Activated B cell treated with CpG ODN at 0.5 μM for 24 hours (primary cell): ENCODE measurements around the gene MGMT. TPM values are rescaled to one million over a fixed set of nuclear protein-coding genes. Genes with fewer than 3 reads are reported as not detected.

Source experiments
- ATAC-seq: fragments of 200-7000 bp; cut with Tn5 transposase; one replicate; pipeline ENCODE4 v1.10.0; 2021; ENCODE audit warnings: low read depth, mild to moderate bottlenecking, moderate library complexity
- CTCF ChIA-PET: fragments of 350-600 bp; sonication (Branson Sonifier 250); formaldehyde crosslinking; loops from one replicate; lab custom pipeline; 2021; ENCODE audit warnings: antibody characterized with exemption; lab: Charles Lee
- POLR2A ChIA-PET: fragments of 350-600 bp; sonication (Branson Sonifier 250); formaldehyde crosslinking; loops from one replicate; lab custom pipeline; 2021; ENCODE audit warnings: antibody characterized with exemption; lab: Charles Lee
- DNase-seq: peaks from one replicate; pipeline ENCODE4 v3.0.0; 2022
- H3K27ac Mint-ChIP-seq: one replicate; pipeline ENCODE4 v1.8.0; 2020; ENCODE audit warnings: mixed read lengths
- H3K27me3 Mint-ChIP-seq: one replicate; pipeline ENCODE4 v1.8.0; 2021; ENCODE audit warnings: mixed read lengths
- H3K36me3 Mint-ChIP-seq: one replicate; pipeline ENCODE4 v1.8.0; 2021; ENCODE audit warnings: low read depth, mixed read lengths
- H3K4me1 Mint-ChIP-seq: one replicate; pipeline ENCODE4 v1.8.0; 2021; ENCODE audit warnings: mixed read lengths
- H3K4me3 Mint-ChIP-seq: one replicate; pipeline ENCODE4 v1.8.0; 2020; ENCODE audit warnings: mild to moderate bottlenecking, mixed read lengths
- H3K9me3 Mint-ChIP-seq: one replicate; pipeline ENCODE4 v1.8.0; 2020; ENCODE audit warnings: mixed read lengths
- intact Hi-C: fragments of 100-400 bp; cut with micrococcal nuclease; formaldehyde crosslinking; loops from one replicate; pipeline ENCODE4 v1.15.1; 2024
- total RNA-seq: library from RNA; stranded (reverse); gene quantifications from 2 replicates; pipeline ENCODE4 v1.2.3, GENCODE V29; 2022
- TF ChIP-seq, protein P1 (sequence below): fragments of 200-600 bp; IDR thresholded peaks from one replicate; pipeline ENCODE4 v1.8.0; 2022; ENCODE audit warnings: antibody characterized with exemption, mild to moderate bottlenecking

The MGMT gene
- total RNA-seq, 1 donor from 2014 or later = 25.8 TPM

GRCh38 chr10:129626796-129627435 is 159.9 kb downstream of the MGMT start:
- no peak for DNase-seq
- intact Hi-C loops = no loop called here
- Mint-ChIP-seq H3K9me3 (no peaks in the 10 kb centered on the region), H3K27me3 (no peaks in the 10 kb centered on the region), H3K4me1 (peaks cover 14% of the 10 kb centered on the region), H3K27ac (no peak overlapping the region), H3K4me3 (peak overlapping the region; percentile 5), H3K36me3 (peaks cover 12% of the 10 kb centered on the region)
- ATAC-seq = no peak
- TF ChIP-seq, protein P1, sequence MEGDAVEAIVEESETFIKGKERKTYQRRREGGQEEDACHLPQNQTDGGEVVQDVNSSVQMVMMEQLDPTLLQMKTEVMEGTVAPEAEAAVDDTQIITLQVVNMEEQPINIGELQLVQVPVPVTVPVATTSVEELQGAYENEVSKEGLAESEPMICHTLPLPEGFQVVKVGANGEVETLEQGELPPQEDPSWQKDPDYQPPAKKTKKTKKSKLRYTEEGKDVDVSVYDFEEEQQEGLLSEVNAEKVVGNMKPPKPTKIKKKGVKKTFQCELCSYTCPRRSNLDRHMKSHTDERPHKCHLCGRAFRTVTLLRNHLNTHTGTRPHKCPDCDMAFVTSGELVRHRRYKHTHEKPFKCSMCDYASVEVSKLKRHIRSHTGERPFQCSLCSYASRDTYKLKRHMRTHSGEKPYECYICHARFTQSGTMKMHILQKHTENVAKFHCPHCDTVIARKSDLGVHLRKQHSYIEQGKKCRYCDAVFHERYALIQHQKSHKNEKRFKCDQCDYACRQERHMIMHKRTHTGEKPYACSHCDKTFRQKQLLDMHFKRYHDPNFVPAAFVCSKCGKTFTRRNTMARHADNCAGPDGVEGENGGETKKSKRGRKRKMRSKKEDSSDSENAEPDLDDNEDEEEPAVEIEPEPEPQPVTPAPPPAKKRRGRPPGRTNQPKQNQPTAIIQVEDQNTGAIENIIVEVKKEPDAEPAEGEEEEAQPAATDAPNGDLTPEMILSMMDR = no peak
- ChIA-PET POLR2A (interaction anchor here (0.6 kb wide), 1 partner anchor 1548 kb away, joined by 3 read pairs; no protein-coding TSS in a partner anchor), CTCF (no interaction called here)

- Mint-ChIP-seq H3K36me3 (peaks cover 14% of the 10 kb centered on the region), H3K27me3 (no peaks in the 10 kb centered on the region)
These were observed 160.4 kb downstream of the MGMT start for GRCh38 chr10:129627442-129627841.

GRCh38 chr10:129628823-129629222 is 161.8 kb downstream of the MGMT start:
- ChIA-PET CTCF (no interaction called here), POLR2A (no interaction called here)
- H3K9me3 Mint-ChIP-seq = peaks cover 9% of the 10 kb centered on the region
- H3K4me1 Mint-ChIP-seq = peaks cover 14% of the 10 kb centered on the region
- no peak for DNase-seq
- ATAC-seq = no peak
- H3K27ac Mint-ChIP-seq = no peak overlapping the region
- intact Hi-C loops = no loop called here
- H3K36me3 Mint-ChIP-seq = peaks cover 17% of the 10 kb centered on the region
- H3K27me3 Mint-ChIP-seq = no peaks in the 10 kb centered on the region
- TF ChIP-seq, protein P1 = no peak
- no peak overlapping the region for H3K4me3 Mint-ChIP-seq

More at GRCh38 chr10:129627442-129627841, 160.4 kb downstream of the MGMT start:
- ChIA-PET POLR2A (interaction anchor here (0.6 kb wide), 1 partner anchor 1549 kb away, joined by 3 read pairs; no protein-coding TSS in a partner anchor), CTCF (no interaction called here)
- TF ChIP-seq, protein P1 = no peak
- Mint-ChIP-seq H3K9me3 (peaks cover 1% of the 10 kb centered on the region), H3K4me1 (peaks cover 14% of the 10 kb centered on the region), H3K27ac (no peak overlapping the region), H3K4me3 (peak overlapping the region; percentile 5)
- no peak for ATAC-seq
- DNase-seq = no peak
- intact Hi-C loops = no loop called here

DNA sequence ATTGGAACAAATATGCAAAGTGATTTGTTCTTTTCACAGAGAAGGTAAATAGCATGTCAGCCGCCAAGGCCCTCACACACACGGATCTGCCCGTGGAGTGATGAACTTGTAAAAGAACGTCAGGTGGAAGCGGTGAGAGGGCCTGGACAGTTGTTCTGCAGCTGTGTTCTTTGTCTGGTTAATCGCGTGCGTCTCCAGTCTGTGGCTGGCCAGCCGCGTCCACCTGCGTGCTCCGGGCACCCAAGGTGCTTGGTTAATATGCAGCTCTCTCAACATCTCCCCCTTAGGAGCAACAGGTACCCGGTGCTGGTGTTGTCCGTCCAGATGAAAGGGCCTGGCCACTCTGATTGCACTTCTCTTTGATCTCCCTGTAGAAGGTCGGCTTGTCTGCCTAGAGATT is 162.9 kb downstream of the MGMT start:
- Mint-ChIP-seq H3K4me1 (peaks cover 14% of the 10 kb centered on the region), H3K27me3 (no peaks in the 10 kb centered on the region), H3K27ac (no peak overlapping the region), H3K36me3 (peaks cover 26% of the 10 kb centered on the region), H3K9me3 (peaks cover 16% of the 10 kb centered on the region), H3K4me3 (no peak overlapping the region)
- intact Hi-C loops = no loop called here
- TF ChIP-seq, protein P1 = no peak
- CTCF ChIA-PET = no interaction called here
- POLR2A ChIA-PET = no interaction called here
- DNase-seq (no peak), ATAC-seq (no peak)

GRCh38 chr10:129631006-129631405 is 164.0 kb downstream of the MGMT start:
- no peak for DNase-seq
- intact Hi-C loops = no loop called here
- Mint-ChIP-seq H3K4me1 (peaks cover 14% of the 10 kb centered on the region), H3K9me3 (peaks cover 16% of the 10 kb centered on the region), H3K27me3 (no peaks in the 10 kb centered on the region), H3K36me3 (peaks cover 31% of the 10 kb centered on the region), H3K27ac (no peak overlapping the region), H3K4me3 (no peak overlapping the region)
- ChIA-PET CTCF (no interaction called here), POLR2A (no interaction called here)
- ATAC-seq = no peak
- TF ChIP-seq, protein P1 = no peak
